Endothelial cell of coronary artery (primary cell): ENCODE measurements around the gene UBE2G2. TPM values are rescaled to one million over a fixed set of nuclear protein-coding genes. Genes with fewer than 3 reads are reported as not detected.

Source experiments
- total RNA-seq: library from RNA; depleted of rRNA; stranded (reverse); fragments of >200 nt; gene quantifications from 2 replicates; pipeline ENCODE4 v1.2.3, GENCODE V29; 2014

Gene UBE2G2, protein sequence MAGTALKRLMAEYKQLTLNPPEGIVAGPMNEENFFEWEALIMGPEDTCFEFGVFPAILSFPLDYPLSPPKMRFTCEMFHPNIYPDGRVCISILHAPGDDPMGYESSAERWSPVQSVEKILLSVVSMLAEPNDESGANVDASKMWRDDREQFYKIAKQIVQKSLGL
- total RNA-seq, result 76.3 and 103 TPM in 2 replicates

DNA sequence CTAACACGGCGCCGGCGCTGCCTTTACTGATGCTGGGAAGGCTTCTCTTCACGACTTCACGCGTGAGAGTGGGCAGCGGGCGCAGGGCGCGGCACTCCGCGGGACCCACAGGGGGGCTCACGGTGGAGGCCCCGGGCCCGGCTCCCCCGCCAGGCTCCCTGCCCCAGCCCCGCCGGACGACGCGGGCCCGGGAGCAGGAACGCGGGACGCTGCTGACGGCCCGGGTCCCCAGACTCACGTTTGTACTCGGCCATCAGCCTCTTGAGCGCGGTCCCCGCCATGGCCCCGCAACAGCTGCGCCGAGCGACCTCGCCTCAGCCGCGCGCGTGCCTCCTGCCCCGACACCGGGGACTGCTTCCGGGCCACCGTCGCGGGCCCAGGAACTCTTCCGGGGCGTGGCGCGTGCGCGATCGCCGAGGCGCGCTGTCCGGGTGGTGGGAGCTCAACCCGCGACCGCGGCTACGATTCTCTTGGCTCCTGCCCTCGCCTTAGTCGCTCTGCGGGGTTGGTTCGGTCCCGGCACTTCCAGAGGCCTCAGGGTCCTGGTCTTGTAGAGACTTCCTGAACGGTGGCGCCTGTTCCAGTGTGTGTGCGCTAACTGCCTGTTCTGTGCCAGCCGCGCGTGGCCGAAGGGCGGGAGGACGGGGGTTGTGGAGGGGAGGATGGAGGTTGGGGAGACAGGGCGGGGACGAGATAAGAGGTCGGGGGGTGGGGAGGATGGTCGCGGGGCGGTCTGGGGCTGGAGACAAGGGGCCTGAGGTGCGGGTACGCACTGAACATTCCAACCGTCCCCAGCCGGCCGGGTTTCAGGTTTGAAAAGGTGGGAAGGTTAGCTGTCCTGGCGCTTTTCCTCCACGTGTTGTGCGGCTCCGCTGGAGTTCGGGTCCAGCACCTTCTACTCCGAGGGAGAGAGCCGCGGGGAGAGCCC lies at the start of gene UBE2G2:
TSS of gene UBE2G2 (minus strand) at position 353 of the 928 bp plus-strand sequence. CDS start at position 281, 72 bp downstream.

DNA sequence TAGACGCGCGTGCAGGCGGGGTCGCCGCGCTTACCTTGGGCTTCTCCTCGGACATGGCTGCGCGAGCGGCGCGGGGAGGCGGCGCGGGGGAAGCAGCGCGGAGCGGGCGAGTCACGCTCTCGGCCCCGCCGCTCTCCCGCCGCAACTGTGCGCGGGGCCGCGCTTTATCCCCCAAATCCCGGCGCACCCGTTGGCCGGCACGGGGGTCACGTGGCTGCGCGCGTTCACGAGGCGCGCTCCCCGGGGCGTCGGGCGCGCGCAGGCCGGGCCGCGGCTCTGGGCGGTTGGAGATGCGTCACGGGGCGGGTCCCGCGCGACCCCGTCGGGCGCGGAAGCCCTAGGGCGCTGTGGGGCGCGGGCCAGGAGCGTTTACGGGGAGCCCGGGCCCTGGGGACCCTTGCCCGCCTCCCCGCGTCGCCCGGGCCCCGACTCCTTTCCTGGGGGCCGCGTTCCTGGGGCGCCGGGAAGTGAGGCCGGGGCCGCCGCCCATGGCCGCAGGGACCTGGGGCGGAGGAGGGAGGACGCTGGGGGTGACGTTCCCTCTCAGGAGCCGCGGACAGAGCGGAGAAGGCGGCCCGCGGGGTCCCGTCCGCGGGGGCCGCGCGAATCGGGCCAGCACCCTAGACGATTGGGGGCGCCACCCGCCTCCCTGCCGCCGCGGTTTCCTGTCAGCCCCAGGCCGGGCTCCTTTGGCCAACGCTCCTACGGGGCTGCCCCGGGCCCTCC lies 16.5 kb upstream of the UBE2G2 start, which contains the start of gene SUMO3:
TSS of gene SUMO3 (minus strand) at position 149 of the 726 bp plus-strand sequence. CDS start at position 55, 94 bp downstream.

Other genes with a start within 250 kb of the UBE2G2 start
- not detected in 2 replicates for gene KRTAP10-3, start 243.0 kb downstream of the UBE2G2 start, total RNA-seq
- not detected in 2 replicates for gene KRTAP10-4, start 228.1 kb downstream of the UBE2G2 start, total RNA-seq
- gene KRTAP10-5, start 221.2 kb downstream of the UBE2G2 start, total RNA-seq, result not detected in 2 replicates
- not detected in 2 replicates for gene KRTAP10-6, start 209.3 kb downstream of the UBE2G2 start, total RNA-seq
- not detected in 2 replicates for gene KRTAP10-7, start 201.2 kb downstream of the UBE2G2 start, total RNA-seq
- gene KRTAP10-8, start 189.7 kb downstream of the UBE2G2 start, total RNA-seq, result not detected in 2 replicates
- gene KRTAP10-9, start 174.7 kb downstream of the UBE2G2 start, total RNA-seq, result not detected in 2 replicates
- not detected in 2 replicates for gene KRTAP10-10, start 164.5 kb downstream of the UBE2G2 start, total RNA-seq
- not detected in 2 replicates for gene KRTAP10-11, start 155.4 kb downstream of the UBE2G2 start, total RNA-seq
- gene KRTAP12-4, start 147.2 kb downstream of the UBE2G2 start, total RNA-seq, result not detected in 2 replicates
- not detected in 2 replicates for gene KRTAP12-3, start 143.9 kb downstream of the UBE2G2 start, total RNA-seq
- not detected in 2 replicates for gene KRTAP12-2, start 134.9 kb downstream of the UBE2G2 start, total RNA-seq
- not detected in 2 replicates for gene KRTAP12-1, start 119.7 kb downstream of the UBE2G2 start, total RNA-seq
- not detected in 2 replicates for gene KRTAP10-12, start 104.6 kb downstream of the UBE2G2 start, total RNA-seq
- not detected in 2 replicates for gene TSPEAR, start 90.2 kb downstream of the UBE2G2 start, total RNA-seq
- gene SUMO3, start 16.2 kb upstream of the UBE2G2 start, total RNA-seq, result 77.2 and 91.3 TPM in 2 replicates
- 299 and 366 TPM in 2 replicates for gene PTTG1IP, start 71.9 kb upstream of the UBE2G2 start, total RNA-seq
- gene ITGB2, start 119.1 kb upstream of the UBE2G2 start, total RNA-seq, result under 0.01 and 0.18 TPM in 2 replicates
- 32.0 and 36.2 TPM in 2 replicates for gene SLX9, start 138.2 kb upstream of the UBE2G2 start, total RNA-seq